NCI-H187 treated with DMSO at 0.1 percent for 48 hours (cell line): ENCODE measurements around the gene PCDH10.

Experiments used
- DNase-seq: peaks from one replicate; lab custom pipeline; 2025; lab: John Stamatoyannopoulos, UW

Gene PCDH10

GRCh38 chr4:133148690-133149363, at the start of gene PCDH10:
TSS of gene PCDH10 (plus strand) at chr4:133149294. CDS start at chr4:133150141, 847 bp downstream.
- no peak for DNase-seq

GRCh38 chr4:133102043-133102442, 47.1 kb upstream of the PCDH10 start:
- DNase-seq, result no peak

GRCh38 chr4:133102612-133103409, 46.3 kb upstream of the PCDH10 start:
- DNase-seq, result no peak

- DNase-seq, result no peak
These were observed 36.5 kb upstream of the PCDH10 start for GRCh38 chr4:133112641-133113040.

- DNase-seq, result no peak
These were observed 24.3 kb upstream of the PCDH10 start for GRCh38 chr4:133124746-133125145.

- no peak for DNase-seq
These were observed 21.6 kb upstream of the PCDH10 start for GRCh38 chr4:133127500-133127899.

GRCh38 chr4:133129237-133129636, 19.9 kb upstream of the PCDH10 start:
- no peak for DNase-seq

- no peak for DNase-seq
These were observed 18.9 kb upstream of the PCDH10 start for GRCh38 chr4:133130171-133130570.

- DNase-seq, result no peak
These were observed 17.1 kb upstream of the PCDH10 start for GRCh38 chr4:133131829-133132460.

- no peak for DNase-seq
These were observed 12.3 kb upstream of the PCDH10 start for GRCh38 chr4:133136833-133137232.

GRCh38 chr4:133137571-133137970, 11.5 kb upstream of the PCDH10 start:
- no peak for DNase-seq

- DNase-seq, result no peak
These were observed 5.2 kb upstream of the PCDH10 start for GRCh38 chr4:133143775-133144430.

GRCh38 chr4:133145241-133145640, 3.9 kb upstream of the PCDH10 start:
- DNase-seq, result no peak

GRCh38 chr4:133145758-133146573, 3.1 kb upstream of the PCDH10 start:
- DNase-seq, result no peak

- DNase-seq, result no peak
These were observed 2.4 kb upstream of the PCDH10 start for GRCh38 chr4:133146574-133147241.

GRCh38 chr4:133147286-133147821, 1.7 kb upstream of the PCDH10 start:
- no peak for DNase-seq

- DNase-seq, result no peak
These were observed 989 bp upstream of the PCDH10 start for GRCh38 chr4:133147921-133148689.

- DNase-seq, result no peak
These were observed 236 bp downstream of the PCDH10 start for GRCh38 chr4:133149364-133149695.

GRCh38 chr4:133149932-133150471, 908 bp downstream of the PCDH10 start:
- no peak for DNase-seq
